ENCODE measurements around the gene KLRF1.

- TF ChIP-seq POLR2A (IDR thresholded peaks at IDR 0.05) (no peak), CTCF (IDR thresholded peaks at IDR 0.05) (no peak)
Observed at GRCh38 chr12:9829982-9830381, 2.7 kb downstream of the KLRF1 start.

Measured in sigmoid colon (tissue), 3 donors.